Measurements from ENCODE around the gene PPFIA1.

The PPFIA1 gene

GRCh38 chr11:70243912-70244652 lies 26.4 kb upstream of the PPFIA1 start:
- no peak for TF ChIP-seq CTCF (IDR thresholded peaks at IDR 0.05)
- H3K36me3 ChIP-seq (ENCODE audit: control insufficient read depth, insufficient read depth, low read length): no peaks in the 10 kb centered on the region
- H2AFZ ChIP-seq: no peak overlapping the region
- no peaks in the 10 kb centered on the region for H3K27me3 ChIP-seq (ENCODE audit: control insufficient read depth, insufficient read depth, low read length)
- H3K4me1 ChIP-seq: no peaks in the 10 kb centered on the region
- no peak overlapping the region for H3K9ac ChIP-seq
- H3K27ac ChIP-seq: no peak overlapping the region
- no peaks in the 10 kb centered on the region for H3K79me2 ChIP-seq
- no peaks in the 10 kb centered on the region for H3K9me3 ChIP-seq (ENCODE audit: control insufficient read depth, low read length)
- H3K4me3 ChIP-seq (ENCODE audit: low read depth, low read length): no peak overlapping the region
- no peak overlapping the region for H3K4me2 ChIP-seq (ENCODE audit: low read length)

DNA sequence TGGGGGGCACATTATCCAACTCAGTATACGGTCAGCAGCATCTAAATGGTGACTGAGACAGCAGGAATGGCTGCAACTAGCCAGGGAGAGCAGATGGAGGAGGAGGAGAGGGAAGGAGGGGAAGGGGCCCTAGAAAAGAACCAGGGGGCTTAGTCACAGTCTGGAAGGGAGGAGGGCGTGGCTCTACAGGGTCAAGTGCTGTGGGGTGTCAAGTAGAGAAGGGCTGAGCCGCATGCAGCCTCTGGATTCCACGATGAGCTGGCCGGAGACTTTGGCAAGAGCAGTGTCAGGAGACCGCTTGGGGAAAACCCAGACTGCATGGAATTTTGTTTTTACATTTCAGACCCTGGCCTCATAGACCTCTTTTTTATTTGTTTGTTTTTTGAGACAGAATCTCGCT lies 25.8 kb upstream of the PPFIA1 start:
- H2AFZ ChIP-seq: no peak overlapping the region
- H3K9me3 ChIP-seq (ENCODE audit: control insufficient read depth, low read length): no peaks in the 10 kb centered on the region
- H3K36me3 ChIP-seq (ENCODE audit: control insufficient read depth, insufficient read depth, low read length): no peaks in the 10 kb centered on the region
- TF ChIP-seq CTCF (IDR thresholded peaks at IDR 0.05): no peak
- H3K4me2 ChIP-seq (ENCODE audit: low read length): no peak overlapping the region
- no peak overlapping the region for H3K27ac ChIP-seq
- no peaks in the 10 kb centered on the region for H3K4me1 ChIP-seq
- no peaks in the 10 kb centered on the region for H3K27me3 ChIP-seq (ENCODE audit: control insufficient read depth, insufficient read depth, low read length)
- H3K9ac ChIP-seq: no peak overlapping the region
- H3K79me2 ChIP-seq: no peaks in the 10 kb centered on the region
- H3K4me3 ChIP-seq (ENCODE audit: low read depth, low read length): no peak overlapping the region

DNA sequence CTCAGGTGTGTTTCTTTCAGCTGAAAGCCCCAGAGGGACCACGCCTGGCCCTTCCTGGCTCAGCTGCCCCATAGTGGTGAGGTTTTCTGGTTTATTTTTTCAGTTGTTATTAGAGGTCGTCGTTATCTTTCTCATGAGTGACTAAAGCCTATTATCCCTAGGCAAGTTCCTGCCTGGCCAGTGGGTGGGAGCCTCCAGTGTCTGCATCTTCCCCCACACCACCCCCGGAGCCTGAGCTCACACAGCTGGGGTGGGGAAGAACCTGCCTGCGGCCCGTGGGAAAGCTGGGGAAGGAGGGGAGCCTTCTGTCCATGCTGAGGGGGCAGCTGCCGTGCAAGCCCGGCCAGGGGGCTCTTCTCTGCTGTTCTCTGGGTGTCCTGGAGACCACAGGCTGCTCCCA lies 24.3 kb upstream of the PPFIA1 start:
- no peak for TF ChIP-seq CTCF (IDR thresholded peaks at IDR 0.05)
- no peak overlapping the region for H2AFZ ChIP-seq
- H3K27me3 ChIP-seq (ENCODE audit: control insufficient read depth, insufficient read depth, low read length): no peaks in the 10 kb centered on the region
- H3K27ac ChIP-seq: no peak overlapping the region
- H3K36me3 ChIP-seq (ENCODE audit: control insufficient read depth, insufficient read depth, low read length): no peaks in the 10 kb centered on the region
- H3K9ac ChIP-seq: no peak overlapping the region
- H3K9me3 ChIP-seq (ENCODE audit: control insufficient read depth, low read length): no peaks in the 10 kb centered on the region
- no peaks in the 10 kb centered on the region for H3K79me2 ChIP-seq
- H3K4me1 ChIP-seq: no peaks in the 10 kb centered on the region
- H3K4me2 ChIP-seq (ENCODE audit: low read length): no peak overlapping the region
- no peak overlapping the region for H3K4me3 ChIP-seq (ENCODE audit: low read depth, low read length)

GRCh38 chr11:70247042-70247709 lies 23.3 kb upstream of the PPFIA1 start:
- no peak for TF ChIP-seq CTCF (IDR thresholded peaks at IDR 0.05)
- H3K27ac ChIP-seq: no peak overlapping the region
- H3K9ac ChIP-seq: no peak overlapping the region

DNA sequence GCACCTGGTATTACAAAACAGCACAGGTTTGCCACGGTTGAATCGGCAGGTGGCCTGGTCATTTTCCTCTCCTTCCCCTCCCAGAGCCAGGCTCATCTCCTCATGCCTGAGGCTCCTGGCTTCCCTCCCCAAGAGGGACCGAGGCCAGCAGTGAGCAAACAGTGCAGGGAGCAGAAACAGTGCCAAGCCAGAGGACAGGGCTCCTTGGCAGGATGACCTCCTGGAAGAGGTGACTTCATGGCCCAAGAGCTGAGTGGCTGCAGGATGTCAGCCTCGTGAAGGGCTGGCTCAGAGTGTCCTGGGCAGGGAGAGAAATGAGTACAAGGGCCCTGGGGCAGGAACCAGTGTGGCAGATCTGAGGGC lies 22.8 kb upstream of the PPFIA1 start:
- Histone ChIP-seq H3K4me3 (ENCODE audit: low read depth, low read length) (no peak overlapping the region), H3K27ac (no peak overlapping the region), H3K4me1 (no peaks in the 10 kb centered on the region), H3K36me3 (ENCODE audit: control insufficient read depth, insufficient read depth, low read length) (no peaks in the 10 kb centered on the region), H2AFZ (no peak overlapping the region), H3K4me2 (ENCODE audit: low read length) (no peak overlapping the region), H3K27me3 (ENCODE audit: control insufficient read depth, insufficient read depth, low read length) (no peaks in the 10 kb centered on the region), H3K79me2 (no peaks in the 10 kb centered on the region), H3K9ac (no peak overlapping the region), H3K9me3 (ENCODE audit: control insufficient read depth, low read length) (no peaks in the 10 kb centered on the region)
- TF ChIP-seq CTCF (IDR thresholded peaks at IDR 0.05): no peak

More at GRCh38 chr11:70247042-70247709, 23.3 kb upstream of the PPFIA1 start:
- Histone ChIP-seq H3K27me3 (ENCODE audit: control insufficient read depth, insufficient read depth, low read length) (no peaks in the 10 kb centered on the region), H3K9me3 (ENCODE audit: control insufficient read depth, low read length) (no peaks in the 10 kb centered on the region), H3K79me2 (no peaks in the 10 kb centered on the region), H2AFZ (no peak overlapping the region), H3K4me3 (ENCODE audit: low read depth, low read length) (no peak overlapping the region), H3K4me2 (ENCODE audit: low read length) (no peak overlapping the region), H3K4me1 (no peaks in the 10 kb centered on the region), H3K36me3 (ENCODE audit: control insufficient read depth, insufficient read depth, low read length) (no peaks in the 10 kb centered on the region)
